CD14-positive monocyte (primary cell): ENCODE measurements around the gene C12orf75. TPM values are rescaled to one million over a fixed set of nuclear protein-coding genes. Genes with fewer than 3 reads are reported as not detected.

Experiments
- DNase-seq, 3 donors: peaks; one replicate each; pipeline ENCODE4 v3.0.0-alpha.2; 2011 to 2022
- H2AFZ ChIP-seq: 2 replicates; pipeline ENCODE4 v1.6.0; 2012; ENCODE audit warnings: mild to moderate bottlenecking, low read depth, low read length, inconsistent platforms; ENCODE audit not compliant: insufficient read depth, poor library complexity, severe bottlenecking
- H3K27ac ChIP-seq, 2 donors: 1 replicate in 1 of 2; 2 replicates in 1 of 2; pipeline ENCODE4 v1.5.1; 2012 to 2013; ENCODE audit warnings: low read length in 2 of 2, control low read depth in 1 of 2, inconsistent platforms in 1 of 2, low read depth in 1 of 2, mild to moderate bottlenecking in 1 of 2
- H3K27me3 ChIP-seq, 2 donors: one replicate each; pipeline versions ENCODE4 v1.6.0 to v1.6.1; 2011 to 2013; ENCODE audit warnings: low read length in 2 of 2; ENCODE audit not compliant: control insufficient read depth in 2 of 2, insufficient read depth in 2 of 2
- H3K36me3 ChIP-seq, 2 donors: replicated peaks in 1 of 2; 1 replicate in 1 of 2; 2 replicates in 1 of 2; pipeline versions ENCODE4 v1.5.1 to v1.6.1; 2012 to 2013; ENCODE audit warnings: low read length in 2 of 2, control low read depth in 1 of 2, inconsistent platforms in 1 of 2, mild to moderate bottlenecking in 1 of 2; ENCODE audit not compliant: insufficient read depth in 2 of 2, control insufficient read depth in 1 of 2
- H3K4me1 ChIP-seq, 2 donors: 1 replicate in 1 of 2; 2 replicates in 1 of 2; pipeline versions ENCODE4 v1.5.1 to v1.6.1; 2012 to 2013; ENCODE audit warnings: low read length in 2 of 2, control low read depth in 1 of 2, inconsistent platforms in 1 of 2, mild to moderate bottlenecking in 1 of 2, moderate library complexity in 1 of 2; ENCODE audit not compliant: insufficient read depth in 2 of 2, control insufficient read depth in 1 of 2
- H3K4me2 ChIP-seq: replicated peaks from 2 replicates; pipeline ENCODE3; 2012; ENCODE audit warnings: low read length, moderate library complexity, mild to moderate bottlenecking; ENCODE audit not compliant: poor library complexity, severe bottlenecking; ENCODE audit errors: extremely low read depth
- H3K4me3 ChIP-seq, 3 experiments: fragments of 200-600 bp in 1 of 3; sonication (generic) in 1 of 3; replicated peaks in 1 of 3; 1 replicate in 2 of 3; 2 replicates in 1 of 3; pipeline ENCODE4 v1.5.1; 2011 to 2013; ENCODE audit warnings: low read length in 3 of 3, mild to moderate bottlenecking in 3 of 3, control low read depth in 2 of 3, low read depth in 2 of 3, inconsistent platforms in 1 of 3, moderate library complexity in 1 of 3
- H3K79me2 ChIP-seq: 2 replicates; pipeline ENCODE4 v1.6.0; 2012; ENCODE audit warnings: mild to moderate bottlenecking, control low read depth, inconsistent platforms, low read length, moderate library complexity; ENCODE audit not compliant: insufficient read depth
- H3K9ac ChIP-seq: 2 replicates; pipeline ENCODE4 v1.6.0; 2017; ENCODE audit warnings: low read length, mild to moderate bottlenecking; ENCODE audit not compliant: insufficient read depth, poor library complexity, severe bottlenecking
- H3K9me3 ChIP-seq, 2 donors: replicated peaks in 1 of 2; 1 replicate in 1 of 2; 2 replicates in 1 of 2; pipeline versions ENCODE4 v1.5.1 to v1.6.1; 2012 to 2013; ENCODE audit warnings: low read length in 2 of 2, control low read depth in 1 of 2; ENCODE audit not compliant: control insufficient read depth in 1 of 2, insufficient read depth in 1 of 2
- H4K20me1 ChIP-seq: 2 replicates; pipeline ENCODE4 v1.6.0; 2012; ENCODE audit warnings: mild to moderate bottlenecking, low read length, control low read depth, moderate library complexity; ENCODE audit not compliant: insufficient read depth
- H3K27ac Mint-ChIP-seq, 7 donors: one replicate each; pipeline ENCODE4 v1.8.0; 2020; ENCODE audit warnings: mild to moderate bottlenecking in 7 of 7, mixed read lengths in 7 of 7, moderate library complexity in 6 of 7, inconsistent platforms in 2 of 7
- H3K27me3 Mint-ChIP-seq, 3 donors: one replicate each; pipeline ENCODE4 v1.8.0; 2021 to 2022; ENCODE audit warnings: low read depth in 3 of 3, mild to moderate bottlenecking in 3 of 3, mixed read lengths in 3 of 3, moderate library complexity in 3 of 3, inconsistent platforms in 1 of 3
- H3K36me3 Mint-ChIP-seq, 2 donors: one replicate each; pipeline ENCODE4 v1.8.0; 2020; ENCODE audit warnings: mixed read lengths in 2 of 2, inconsistent platforms in 1 of 2, mild to moderate bottlenecking in 1 of 2
- H3K4me1 Mint-ChIP-seq: one replicate; pipeline ENCODE4 v1.8.0; 2020; ENCODE audit warnings: mild to moderate bottlenecking, mixed read lengths
- H3K4me3 Mint-ChIP-seq, 2 donors: one replicate each; pipeline ENCODE4 v1.8.0; 2020; ENCODE audit warnings: mild to moderate bottlenecking in 2 of 2, mixed read lengths in 2 of 2, moderate library complexity in 1 of 2
- H3K9me3 Mint-ChIP-seq, 7 donors: one replicate each; pipeline ENCODE4 v1.8.0; 2020 to 2022; ENCODE audit warnings: mixed read lengths in 7 of 7, mild to moderate bottlenecking in 6 of 7, moderate library complexity in 6 of 7, inconsistent platforms in 2 of 7
- WGBS: methylation state at CpG from one replicate; pipeline ENCODE4 v1.1.5; 2013; ENCODE audit warnings: missing lambda C conversion rate; ENCODE audit not compliant: insufficient coverage; 5-methylcytosine and 5-hydroxymethylcytosine counted together
- intact Hi-C, 2 donors: fragments of 100-400 bp; cut with micrococcal nuclease; formaldehyde crosslinking; loops; one replicate each; pipeline versions ENCODE4 v1.15.0 to v1.15.1; 2023
- polyA plus RNA-seq, 3 donors: library from polyadenylated mRNA; depleted of rRNA in 1 of 3; unstranded in 2 of 3; stranded (reverse) in 1 of 3; fragments of 300-500 nt in 2 of 3; fragments of >200 nt in 1 of 3; fragmentation: Illumina TruSeq in 2 of 3; gene quantifications; 1 replicate in 2 of 3; 2 replicates in 1 of 3; pipeline ENCODE4 v1.2.3, GENCODE V29; 2012 to 2021
- TF ChIP-seq, protein P1 (sequence below): fragments of 200-600 bp; IDR thresholded peaks from one replicate; pipeline ENCODE4 v1.8.0; 2022; ENCODE audit warnings: antibody characterized with exemption, mild to moderate bottlenecking

C12orf75 gene
- polyA plus RNA-seq, 3 donors: 0.45 to 0.73 (median 0.73) TPM

DNA sequence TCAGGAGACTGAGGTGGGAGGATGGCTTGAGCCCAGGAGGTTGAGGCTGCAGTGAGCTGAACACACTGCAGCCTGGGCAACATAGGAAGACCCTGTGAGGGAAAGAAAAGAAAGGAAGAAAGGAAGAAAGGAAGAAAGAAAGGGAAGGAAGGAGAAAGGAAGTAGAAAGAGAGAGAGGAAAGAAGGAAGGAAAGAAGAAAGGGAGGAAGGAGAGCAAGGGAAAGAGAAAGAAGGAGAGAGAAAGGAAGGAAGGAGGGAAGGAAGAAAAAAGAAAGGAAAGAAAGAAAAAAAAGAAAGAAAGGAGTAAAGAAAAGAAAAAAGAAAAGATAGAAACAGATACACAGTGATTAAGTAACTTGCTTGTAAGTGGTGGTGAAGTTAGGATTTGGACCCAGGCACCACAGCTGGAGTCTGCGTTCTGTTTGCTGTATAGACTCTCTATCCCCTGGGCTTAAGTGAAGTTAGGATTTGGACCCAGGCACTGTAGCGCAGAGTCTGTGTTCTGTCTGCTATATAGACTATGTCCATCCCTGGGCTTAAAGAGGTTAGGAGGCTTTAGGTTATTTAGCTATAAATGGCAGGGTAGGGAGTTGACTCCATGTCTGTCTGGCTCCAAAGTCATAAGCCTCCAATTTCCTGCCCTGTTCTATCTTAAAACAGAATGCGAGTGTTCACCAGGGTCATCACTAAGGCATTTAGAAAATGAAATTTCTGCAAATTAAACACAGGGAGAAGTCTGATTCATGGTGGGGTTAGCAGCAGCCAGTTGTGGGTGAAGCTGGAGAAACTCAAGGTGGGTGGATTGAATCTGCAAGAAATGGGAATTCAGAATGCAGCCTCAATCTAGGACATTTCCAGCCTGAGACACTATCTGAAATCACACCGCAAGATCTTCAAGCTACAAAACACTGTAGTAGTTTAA is 13.3 kb upstream of the C12orf75 start:
- WGBS: 100% methylated on average over 1 of the region's 4 CpGs
- intact Hi-C loops: no loop called here
- Mint-ChIP-seq H3K27me3 (peaks cover 0 to 7% (median 3%) of the 10 kb centered on the region in 3 donors), H3K36me3 (no peaks in the 10 kb centered on the region), H3K4me1 (no peaks in the 10 kb centered on the region), H3K4me3 (no peak overlapping the region), H3K9me3 (peaks cover 6 to 20% (median 14%) of the 10 kb centered on the region in 7 donors), H3K27ac (no peak overlapping the region)
- H3K27me3 ChIP-seq: no peaks in the 10 kb centered on the region
- no peaks in the 10 kb centered on the region for H3K79me2 ChIP-seq
- H3K4me1 ChIP-seq: no peaks in the 10 kb centered on the region
- no peak overlapping the region for H3K4me3 ChIP-seq
- H3K9me3 ChIP-seq: peaks cover 12 to 13% of the 10 kb centered on the region in 2 donors
- H3K9ac ChIP-seq: no peak overlapping the region
- H3K36me3 ChIP-seq: no peaks in the 10 kb centered on the region
- no peaks in the 10 kb centered on the region for H4K20me1 ChIP-seq
- no peak for DNase-seq
- no peak overlapping the region for H3K4me2 ChIP-seq
- no peak overlapping the region for H2AFZ ChIP-seq
- TF ChIP-seq, protein P1, sequence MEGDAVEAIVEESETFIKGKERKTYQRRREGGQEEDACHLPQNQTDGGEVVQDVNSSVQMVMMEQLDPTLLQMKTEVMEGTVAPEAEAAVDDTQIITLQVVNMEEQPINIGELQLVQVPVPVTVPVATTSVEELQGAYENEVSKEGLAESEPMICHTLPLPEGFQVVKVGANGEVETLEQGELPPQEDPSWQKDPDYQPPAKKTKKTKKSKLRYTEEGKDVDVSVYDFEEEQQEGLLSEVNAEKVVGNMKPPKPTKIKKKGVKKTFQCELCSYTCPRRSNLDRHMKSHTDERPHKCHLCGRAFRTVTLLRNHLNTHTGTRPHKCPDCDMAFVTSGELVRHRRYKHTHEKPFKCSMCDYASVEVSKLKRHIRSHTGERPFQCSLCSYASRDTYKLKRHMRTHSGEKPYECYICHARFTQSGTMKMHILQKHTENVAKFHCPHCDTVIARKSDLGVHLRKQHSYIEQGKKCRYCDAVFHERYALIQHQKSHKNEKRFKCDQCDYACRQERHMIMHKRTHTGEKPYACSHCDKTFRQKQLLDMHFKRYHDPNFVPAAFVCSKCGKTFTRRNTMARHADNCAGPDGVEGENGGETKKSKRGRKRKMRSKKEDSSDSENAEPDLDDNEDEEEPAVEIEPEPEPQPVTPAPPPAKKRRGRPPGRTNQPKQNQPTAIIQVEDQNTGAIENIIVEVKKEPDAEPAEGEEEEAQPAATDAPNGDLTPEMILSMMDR: no peak
- H3K27ac ChIP-seq: no peak overlapping the region

DNA sequence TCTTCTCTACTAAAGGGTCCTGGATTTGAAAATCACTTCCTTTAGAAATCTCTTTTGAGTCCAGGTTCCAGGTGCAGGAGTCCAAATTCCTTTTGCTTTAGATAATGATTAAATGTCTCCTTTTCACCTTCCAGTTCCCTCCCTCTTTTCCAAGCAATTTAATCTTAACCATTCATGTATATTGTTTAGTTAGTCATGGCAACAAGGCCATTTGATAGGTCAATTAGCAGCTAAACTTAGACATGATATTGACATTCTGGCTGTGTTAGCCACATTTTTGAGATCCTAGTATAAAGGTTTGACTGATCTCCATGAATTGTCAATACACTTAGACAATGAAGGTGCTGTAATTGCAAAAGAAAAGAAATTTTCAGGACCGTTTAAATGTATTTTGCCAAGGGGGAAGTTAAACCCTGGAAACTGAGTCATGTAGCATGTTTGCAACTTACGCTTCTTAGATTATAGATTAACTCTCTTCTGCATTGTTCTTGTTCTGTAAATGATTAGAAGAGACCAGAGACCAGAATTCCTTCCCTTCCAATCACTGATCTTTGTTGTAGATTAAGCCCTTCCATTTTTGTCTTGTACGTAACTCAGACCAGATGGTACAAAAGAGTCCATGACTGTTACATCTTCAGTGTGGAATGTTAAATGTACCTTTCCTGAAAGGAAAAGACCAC is 12.4 kb upstream of the C12orf75 start:
- Histone ChIP-seq H3K4me1 (no peaks in the 10 kb centered on the region), H3K27ac (no peak overlapping the region), H3K4me2 (no peak overlapping the region), H3K79me2 (no peaks in the 10 kb centered on the region), H3K27me3 (no peaks in the 10 kb centered on the region), H2AFZ (no peak overlapping the region), H3K9ac (no peak overlapping the region), H4K20me1 (no peaks in the 10 kb centered on the region), H3K9me3 (peaks cover 10 to 13% of the 10 kb centered on the region in 2 donors), H3K36me3 (no peaks in the 10 kb centered on the region), H3K4me3 (no peak overlapping the region)
- Mint-ChIP-seq H3K36me3 (no peaks in the 10 kb centered on the region), H3K4me3 (no peak overlapping the region), H3K27ac (no peak overlapping the region), H3K4me1 (no peaks in the 10 kb centered on the region), H3K27me3 (peaks cover 0 to 7% (median 3%) of the 10 kb centered on the region in 3 donors), H3K9me3 (peaks cover 6 to 17% (median 11%) of the 10 kb centered on the region in 7 donors)
- WGBS: no CpG with 5 or more reads among the region's 3 CpGs
- TF ChIP-seq, protein P1: no peak
- intact Hi-C loops: no loop called here
- DNase-seq: no peak
